GM19193 (cell line): ENCODE results near the gene SMARCB1.

Experiments
- POLR2A ChIP-seq: IDR thresholded peaks from 4 replicates; pipeline ENCODE4 v1.6.1; 2011; ENCODE audit not compliant: insufficient read depth, insufficient read length; ENCODE audit errors: extremely low read depth

SMARCB1 gene

GRCh38 chr22:23782252-23782651, 4.5 kb upstream of the SMARCB1 start:
- TF ChIP-seq POLR2A = no peak

- TF ChIP-seq POLR2A = no peak
Measured at GRCh38 chr22:23782703-23783102, 4.1 kb upstream of the SMARCB1 start.

- no peak for TF ChIP-seq POLR2A
Measured at GRCh38 chr22:23783265-23784150, 3.3 kb upstream of the SMARCB1 start.

GRCh38 chr22:23784215-23784732, 2.5 kb upstream of the SMARCB1 start:
- TF ChIP-seq POLR2A = no peak

GRCh38 chr22:23786261-23786710, 480 bp upstream of the SMARCB1 start:
- TF ChIP-seq POLR2A = no peak

- TF ChIP-seq POLR2A = no peak
Measured at GRCh38 chr22:23787600-23787896, 782 bp downstream of the SMARCB1 start.

- TF ChIP-seq POLR2A = no peak
Measured at GRCh38 chr22:23787910-23788309, 1.1 kb downstream of the SMARCB1 start.

GRCh38 chr22:23789121-23789520, 2.4 kb downstream of the SMARCB1 start:
- TF ChIP-seq POLR2A = no peak

- no peak for TF ChIP-seq POLR2A
Measured at GRCh38 chr22:23789638-23790037, 2.9 kb downstream of the SMARCB1 start.

GRCh38 chr22:23790819-23791737, 4.3 kb downstream of the SMARCB1 start:
- no peak for TF ChIP-seq POLR2A

GRCh38 chr22:23791738-23792645, 5.2 kb downstream of the SMARCB1 start:
- no peak for TF ChIP-seq POLR2A

GRCh38 chr22:23793326-23793725, 6.6 kb downstream of the SMARCB1 start:
- no peak for TF ChIP-seq POLR2A

GRCh38 chr22:23796461-23796860, 9.7 kb downstream of the SMARCB1 start:
- no peak for TF ChIP-seq POLR2A

- TF ChIP-seq POLR2A = no peak
Measured at GRCh38 chr22:23800297-23801237, 13.8 kb downstream of the SMARCB1 start.

- TF ChIP-seq POLR2A = no peak
Measured at GRCh38 chr22:23801238-23801821, 14.6 kb downstream of the SMARCB1 start.
